LNCaP clone FGC (cell line): ENCODE results near the gene PARP14.
"Not testable (repeated sequence)": the region's sequence is repeated elsewhere in the genome, so short reads cannot be mapped to it uniquely, and the experiment has no call there.

ENCODE experiments used
- DNase-seq: peaks from one replicate; pipeline ENCODE4 v3.0.0-alpha.2; 2011; ENCODE audit warnings: low read depth
- H3K4me3 ChIP-seq: 2 replicates; pipeline ENCODE4 v1.5.1; 2011; ENCODE audit warnings: mild to moderate bottlenecking, low read depth, low read length, control low read depth
- TF ChIP-seq, protein P1 (sequence below): IDR thresholded peaks from 2 replicates; pipeline ENCODE4 v1.5.1; 2012; ENCODE audit warnings: mild to moderate bottlenecking; ENCODE audit not compliant: control insufficient read depth, insufficient read depth; ENCODE audit errors: extremely low read depth

Gene PARP14

DNA sequence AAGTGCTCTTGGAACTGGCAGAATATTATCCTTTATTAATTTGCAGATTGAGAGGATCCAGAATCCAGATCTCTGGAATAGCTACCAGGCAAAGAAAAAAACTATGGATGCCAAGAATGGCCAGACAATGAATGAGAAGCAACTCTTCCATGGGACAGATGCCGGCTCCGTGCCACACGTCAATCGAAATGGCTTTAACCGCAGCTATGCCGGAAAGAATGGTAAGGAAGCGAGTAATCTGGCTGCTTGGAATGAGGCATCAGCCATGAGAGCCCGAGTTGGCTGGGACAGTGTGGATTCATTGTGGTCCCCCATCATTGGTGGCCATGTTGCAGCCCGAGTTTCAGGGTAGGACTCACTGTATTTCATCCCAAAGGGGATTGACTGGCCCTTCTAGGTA lies 47.1 kb downstream of the PARP14 start:
- TF ChIP-seq, protein P1, sequence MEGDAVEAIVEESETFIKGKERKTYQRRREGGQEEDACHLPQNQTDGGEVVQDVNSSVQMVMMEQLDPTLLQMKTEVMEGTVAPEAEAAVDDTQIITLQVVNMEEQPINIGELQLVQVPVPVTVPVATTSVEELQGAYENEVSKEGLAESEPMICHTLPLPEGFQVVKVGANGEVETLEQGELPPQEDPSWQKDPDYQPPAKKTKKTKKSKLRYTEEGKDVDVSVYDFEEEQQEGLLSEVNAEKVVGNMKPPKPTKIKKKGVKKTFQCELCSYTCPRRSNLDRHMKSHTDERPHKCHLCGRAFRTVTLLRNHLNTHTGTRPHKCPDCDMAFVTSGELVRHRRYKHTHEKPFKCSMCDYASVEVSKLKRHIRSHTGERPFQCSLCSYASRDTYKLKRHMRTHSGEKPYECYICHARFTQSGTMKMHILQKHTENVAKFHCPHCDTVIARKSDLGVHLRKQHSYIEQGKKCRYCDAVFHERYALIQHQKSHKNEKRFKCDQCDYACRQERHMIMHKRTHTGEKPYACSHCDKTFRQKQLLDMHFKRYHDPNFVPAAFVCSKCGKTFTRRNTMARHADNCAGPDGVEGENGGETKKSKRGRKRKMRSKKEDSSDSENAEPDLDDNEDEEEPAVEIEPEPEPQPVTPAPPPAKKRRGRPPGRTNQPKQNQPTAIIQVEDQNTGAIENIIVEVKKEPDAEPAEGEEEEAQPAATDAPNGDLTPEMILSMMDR: no peak
- H3K4me3 ChIP-seq: no peak overlapping the region
- DNase-seq: no peak

DNA sequence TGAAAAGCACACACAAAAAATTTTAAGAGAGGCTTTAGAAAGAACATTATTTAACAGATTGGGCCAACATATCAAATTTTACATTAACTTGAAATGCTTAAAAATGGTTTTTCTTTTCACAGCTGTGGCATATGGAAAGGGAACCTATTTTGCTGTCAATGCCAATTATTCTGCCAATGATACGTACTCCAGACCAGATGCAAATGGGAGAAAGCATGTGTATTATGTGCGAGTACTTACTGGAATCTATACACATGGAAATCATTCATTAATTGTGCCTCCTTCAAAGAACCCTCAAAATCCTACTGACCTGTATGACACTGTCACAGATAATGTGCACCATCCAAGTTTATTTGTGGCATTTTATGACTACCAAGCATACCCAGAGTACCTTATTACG lies 47.5 kb downstream of the PARP14 start:
- DNase-seq: no peak
- H3K4me3 ChIP-seq: no peak overlapping the region
- TF ChIP-seq, protein P1: no peak

DNA sequence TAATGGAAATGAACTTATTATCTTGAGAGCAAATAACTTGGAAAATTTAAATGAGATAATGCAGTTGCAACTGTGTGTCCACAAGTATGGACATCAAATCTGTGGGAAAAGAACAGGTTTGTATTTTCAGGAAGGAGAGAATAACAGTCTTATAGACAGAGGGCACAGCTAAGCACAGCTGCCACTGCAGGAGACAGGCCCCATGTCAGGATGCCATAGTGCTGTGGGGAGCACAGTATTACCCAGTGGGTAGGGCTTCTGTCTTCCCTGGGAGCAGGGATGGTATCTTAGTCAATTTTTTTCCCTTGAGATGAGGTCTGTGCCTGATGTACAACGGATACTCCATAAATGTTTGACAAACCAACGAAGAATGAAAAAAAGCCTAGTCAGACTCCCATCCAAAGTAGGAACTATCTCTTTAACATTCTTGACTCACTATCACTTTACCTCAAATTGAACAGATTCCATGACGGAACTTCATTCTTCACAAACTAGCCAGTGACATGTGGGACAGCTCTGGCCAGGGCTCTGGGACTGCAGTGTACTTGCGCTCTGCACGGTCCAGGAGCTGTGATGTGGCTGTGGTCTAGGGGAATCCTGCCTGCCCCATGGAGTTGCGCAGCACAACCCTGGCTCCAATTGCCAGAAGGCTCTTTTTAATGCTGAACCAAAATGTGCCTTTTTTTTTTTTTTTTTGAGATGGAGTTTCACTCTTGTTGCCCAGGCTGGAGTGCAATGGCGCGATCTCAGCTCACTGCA lies 48.3 kb downstream of the PARP14 start:
- DNase-seq: no peak
- TF ChIP-seq, protein P1: no peak
- no peak overlapping the region for H3K4me3 ChIP-seq

DNA sequence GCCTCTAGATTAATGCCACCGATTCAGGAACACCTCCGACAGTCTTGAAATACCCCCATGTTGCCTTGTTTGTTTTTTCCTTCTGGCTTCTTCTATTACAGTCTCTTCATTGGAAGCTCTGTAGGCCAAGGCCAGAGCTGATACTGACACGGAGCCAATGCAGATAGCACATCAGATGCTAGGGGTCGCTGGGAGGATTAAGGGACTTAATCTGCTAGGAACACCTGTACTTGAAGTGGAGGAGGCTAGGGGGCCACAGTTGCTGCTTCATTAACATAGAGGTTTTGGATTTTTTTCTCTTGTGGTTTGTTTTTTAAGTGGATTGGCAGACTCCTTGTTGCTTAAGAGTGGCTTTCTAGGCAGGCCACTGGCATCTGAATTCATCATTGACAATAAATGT lies 49.6 kb downstream of the PARP14 start:
- H3K4me3 ChIP-seq: no peak overlapping the region
- DNase-seq: no peak
- TF ChIP-seq, protein P1: no peak

DNA sequence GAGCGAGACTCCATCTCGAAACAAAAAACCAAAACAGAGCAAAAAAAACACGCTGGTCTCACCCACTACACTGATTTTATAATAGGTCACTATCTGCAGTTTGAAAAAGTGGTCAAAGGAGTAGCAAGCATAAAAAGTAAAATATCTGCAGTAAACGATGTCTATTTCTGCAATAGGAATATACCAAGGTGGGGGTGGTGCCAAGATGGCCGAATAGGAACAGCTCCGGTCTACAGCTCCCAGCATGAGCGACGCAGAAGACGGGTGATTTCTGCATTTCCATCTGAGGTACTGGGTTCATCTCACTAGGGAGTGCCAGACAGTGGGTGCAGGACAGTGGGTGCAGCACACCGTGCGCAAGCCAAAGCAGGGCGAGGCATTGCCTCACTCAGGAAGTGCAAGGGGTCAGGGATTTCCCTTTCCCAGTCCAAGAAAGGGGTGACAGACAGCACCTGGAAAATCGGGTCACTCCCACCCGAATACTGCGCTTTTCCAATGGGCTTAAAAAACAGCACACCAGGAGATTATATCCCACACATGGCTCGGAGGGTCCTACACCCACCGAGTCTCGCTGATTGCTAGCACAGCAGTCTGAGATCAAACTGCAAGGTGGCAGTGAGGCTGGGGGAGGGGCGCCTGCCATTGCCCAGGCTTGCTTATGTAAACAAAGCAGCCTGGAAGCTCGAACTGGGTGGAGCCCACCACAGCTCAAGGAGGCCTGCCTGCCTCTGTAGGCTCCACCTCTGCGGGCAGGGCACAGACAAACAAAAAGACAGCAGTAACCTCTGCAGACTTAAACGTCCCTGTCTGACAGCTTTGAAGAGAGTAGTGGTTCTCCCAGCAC lies 52.3 kb downstream of the PARP14 start:
- DNase-seq: not testable (repeated sequence)

DNA sequence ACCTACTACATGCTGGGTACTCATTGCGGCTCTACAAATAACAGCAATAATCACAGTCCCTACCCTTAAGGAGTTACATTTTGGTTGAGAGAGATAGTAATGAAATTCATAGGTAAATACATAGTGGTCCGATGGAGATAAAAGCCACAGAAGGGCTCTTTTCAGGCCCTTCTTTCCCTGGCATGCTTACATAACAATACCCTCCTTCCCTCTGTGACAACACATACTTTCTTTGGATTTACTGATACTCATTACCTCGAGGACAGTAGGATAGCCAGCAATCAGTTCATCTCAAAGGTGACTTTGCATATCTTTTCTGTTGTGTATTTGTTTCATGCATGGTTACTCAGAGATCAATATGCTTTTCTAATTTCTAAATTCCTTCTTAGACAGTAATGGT lies 58.5 kb downstream of the PARP14 start:
- TF ChIP-seq, protein P1: no peak
- no peak for DNase-seq
- no peak overlapping the region for H3K4me3 ChIP-seq

More for the DNA sequence above, 52.3 kb downstream of the PARP14 start:
- not testable (repeated sequence) for H3K4me3 ChIP-seq

DNA sequence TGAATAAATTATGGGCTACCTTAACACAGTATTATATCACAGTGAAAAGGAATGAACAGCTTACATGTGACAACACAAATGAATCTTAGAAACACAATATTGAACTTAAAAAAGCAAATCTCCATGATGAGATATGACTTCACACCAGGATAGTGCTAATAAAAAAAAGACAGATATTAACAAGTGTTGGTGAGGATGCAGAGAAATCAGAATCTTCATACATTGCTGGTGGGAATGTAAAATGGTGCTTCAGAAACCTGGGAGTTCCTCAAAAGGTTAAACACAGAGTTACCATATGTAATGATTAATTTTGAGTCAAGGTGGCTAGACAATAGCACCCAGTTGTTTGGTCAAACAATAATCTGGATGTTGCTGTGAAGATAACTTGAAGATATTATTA lies 61.6 kb downstream of the PARP14 start:
- TF ChIP-seq, protein P1: no peak
- no peak for DNase-seq
- no peak overlapping the region for H3K4me3 ChIP-seq
